ENCODE data around the gene LEUTX.

DNA sequence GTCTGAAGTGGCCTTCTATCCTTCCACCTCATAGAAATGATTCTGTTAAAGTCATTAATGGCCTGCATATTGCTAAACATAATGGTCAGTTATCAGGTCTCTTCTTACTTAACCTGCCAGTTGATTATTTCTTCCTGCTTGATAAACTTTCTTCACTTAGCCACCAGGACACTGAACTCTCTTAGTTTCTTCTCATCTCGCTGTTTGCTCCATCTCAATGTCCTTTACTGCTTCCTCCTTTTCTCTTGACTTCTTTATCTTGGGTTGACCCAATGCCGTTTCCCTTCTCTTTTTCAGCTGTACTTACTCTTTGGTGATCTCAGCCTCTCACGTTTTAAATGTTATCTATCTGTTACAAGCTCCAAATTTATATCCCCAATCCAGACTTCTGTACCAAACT, 23.7 kb upstream of the LEUTX start:
- TF ChIP-seq, protein P1, sequence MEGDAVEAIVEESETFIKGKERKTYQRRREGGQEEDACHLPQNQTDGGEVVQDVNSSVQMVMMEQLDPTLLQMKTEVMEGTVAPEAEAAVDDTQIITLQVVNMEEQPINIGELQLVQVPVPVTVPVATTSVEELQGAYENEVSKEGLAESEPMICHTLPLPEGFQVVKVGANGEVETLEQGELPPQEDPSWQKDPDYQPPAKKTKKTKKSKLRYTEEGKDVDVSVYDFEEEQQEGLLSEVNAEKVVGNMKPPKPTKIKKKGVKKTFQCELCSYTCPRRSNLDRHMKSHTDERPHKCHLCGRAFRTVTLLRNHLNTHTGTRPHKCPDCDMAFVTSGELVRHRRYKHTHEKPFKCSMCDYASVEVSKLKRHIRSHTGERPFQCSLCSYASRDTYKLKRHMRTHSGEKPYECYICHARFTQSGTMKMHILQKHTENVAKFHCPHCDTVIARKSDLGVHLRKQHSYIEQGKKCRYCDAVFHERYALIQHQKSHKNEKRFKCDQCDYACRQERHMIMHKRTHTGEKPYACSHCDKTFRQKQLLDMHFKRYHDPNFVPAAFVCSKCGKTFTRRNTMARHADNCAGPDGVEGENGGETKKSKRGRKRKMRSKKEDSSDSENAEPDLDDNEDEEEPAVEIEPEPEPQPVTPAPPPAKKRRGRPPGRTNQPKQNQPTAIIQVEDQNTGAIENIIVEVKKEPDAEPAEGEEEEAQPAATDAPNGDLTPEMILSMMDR (IDR thresholded peaks at IDR 0.05): no peak
- TF ChIP-seq SMC3 (IDR thresholded peaks at IDR 0.05; ENCODE audit: low read depth, low read length) (no peak), POLR2AphosphoS5 (IDR thresholded peaks at IDR 0.05; ENCODE audit: low read depth, low read length) (no peak), MXI1 (IDR thresholded peaks at IDR 0.05; ENCODE audit: low read depth, low read length) (no peak), RAD21 (IDR thresholded peaks at IDR 0.05; ENCODE audit: low read length) (no peak), EZH2phosphoT487 (IDR thresholded peaks at IDR 0.05; ENCODE audit: borderline replicate concordance, low read depth) (no peak), RCOR1 (IDR thresholded peaks at IDR 0.05; ENCODE audit: low read length) (no peak), GATA2 (CRISPR knock-in tag; IDR thresholded peaks at IDR 0.05) (no peak), TAF1 (IDR thresholded peaks at IDR 0.05; ENCODE audit: borderline replicate concordance, low read depth, low read length) (no peak)
- TF ChIP-seq, protein P2, sequence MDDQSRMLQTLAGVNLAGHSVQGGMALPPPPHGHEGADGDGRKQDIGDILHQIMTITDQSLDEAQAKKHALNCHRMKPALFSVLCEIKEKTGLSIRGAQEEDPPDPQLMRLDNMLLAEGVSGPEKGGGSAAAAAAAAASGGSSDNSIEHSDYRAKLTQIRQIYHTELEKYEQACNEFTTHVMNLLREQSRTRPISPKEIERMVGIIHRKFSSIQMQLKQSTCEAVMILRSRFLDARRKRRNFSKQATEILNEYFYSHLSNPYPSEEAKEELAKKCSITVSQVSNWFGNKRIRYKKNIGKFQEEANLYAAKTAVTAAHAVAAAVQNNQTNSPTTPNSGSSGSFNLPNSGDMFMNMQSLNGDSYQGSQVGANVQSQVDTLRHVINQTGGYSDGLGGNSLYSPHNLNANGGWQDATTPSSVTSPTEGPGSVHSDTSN (IDR thresholded peaks at IDR 0.05): no peak
